GF-D8 (cell line): ENCODE measurements around the gene PPAN.

ENCODE experiments used
- DNase-seq: peaks from one replicate; lab custom pipeline; 2025; lab: John Stamatoyannopoulos, UW

Gene PPAN

DNA sequence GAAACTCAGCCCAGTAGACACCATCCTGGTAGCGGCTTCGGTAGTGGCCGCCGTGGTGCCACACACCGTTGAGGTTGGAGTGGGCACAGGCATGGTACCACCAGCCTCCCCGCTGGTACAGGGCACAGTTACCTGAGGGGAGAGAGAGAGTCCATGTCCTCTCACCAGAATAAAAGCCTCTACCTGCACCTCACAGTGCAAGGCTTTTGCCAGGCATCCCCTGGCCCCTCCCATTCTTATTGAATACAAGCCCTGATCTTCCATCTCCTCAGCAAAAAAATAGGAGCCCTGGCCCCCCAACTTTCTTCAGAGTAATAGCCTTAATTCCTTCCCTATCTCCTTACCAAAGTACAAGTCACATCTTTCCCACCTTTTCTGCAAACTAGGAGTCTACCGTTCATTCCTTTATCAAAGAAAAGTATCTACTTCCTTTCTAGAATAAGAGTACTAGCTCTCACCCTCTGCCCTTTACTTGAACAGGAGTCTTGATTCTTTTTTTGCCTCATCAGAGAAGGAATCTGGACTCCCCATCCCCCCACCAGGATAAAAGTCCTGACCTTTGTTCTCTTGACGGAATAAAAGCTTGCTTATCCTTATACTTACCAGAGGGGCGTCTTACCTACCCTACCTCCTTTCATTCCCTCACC lies 13.4 kb upstream of the PPAN start:
- no peak for DNase-seq

GRCh38 chr19:10093295-10094186 lies 12.6 kb upstream of the PPAN start:
- no peak for DNase-seq

GRCh38 chr19:10095622-10095947 lies 10.6 kb upstream of the PPAN start:
- no peak for DNase-seq

GRCh38 chr19:10095948-10096614 lies 10.1 kb upstream of the PPAN start:
- peak; percentile 76 for DNase-seq

GRCh38 chr19:10096615-10096963 lies 9.6 kb upstream of the PPAN start:
- peak; percentile 43 for DNase-seq

DNA sequence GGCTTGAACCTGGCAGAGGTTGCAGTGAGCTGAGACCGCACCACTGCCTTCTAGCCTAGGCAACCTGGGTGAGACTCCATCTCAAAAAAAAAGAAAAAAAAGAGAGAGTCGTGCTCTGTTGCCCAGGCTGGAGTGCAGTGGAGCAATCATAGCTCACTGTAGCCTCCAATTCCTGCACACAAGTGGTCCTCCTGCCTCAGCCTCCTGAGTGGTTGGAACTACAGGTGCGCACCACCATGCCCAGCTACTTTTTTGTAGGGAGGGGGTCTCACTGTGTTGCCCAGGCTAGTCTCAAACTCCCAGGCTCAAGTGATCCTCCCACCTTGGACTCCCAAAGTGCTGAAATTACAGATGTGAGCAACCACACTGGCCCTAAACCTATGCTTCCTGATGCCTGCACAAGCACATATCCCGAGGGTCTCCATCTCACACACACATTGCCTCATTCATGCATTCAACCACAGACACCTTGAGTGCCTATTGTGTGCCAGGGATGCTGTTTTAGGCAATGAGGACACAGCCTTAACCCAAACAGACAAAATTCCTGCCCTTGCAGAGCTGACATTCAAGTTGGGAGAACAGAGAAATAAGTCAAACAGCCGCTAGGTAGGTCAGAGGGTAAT lies 5.9 kb upstream of the PPAN start:
- no peak for DNase-seq

GRCh38 chr19:10102787-10103236 lies 3.4 kb upstream of the PPAN start:
- peak; percentile 63 for DNase-seq

- DNase-seq = no peak
Measured at GRCh38 chr19:10104130-10104513, 2.0 kb upstream of the PPAN start.

DNA sequence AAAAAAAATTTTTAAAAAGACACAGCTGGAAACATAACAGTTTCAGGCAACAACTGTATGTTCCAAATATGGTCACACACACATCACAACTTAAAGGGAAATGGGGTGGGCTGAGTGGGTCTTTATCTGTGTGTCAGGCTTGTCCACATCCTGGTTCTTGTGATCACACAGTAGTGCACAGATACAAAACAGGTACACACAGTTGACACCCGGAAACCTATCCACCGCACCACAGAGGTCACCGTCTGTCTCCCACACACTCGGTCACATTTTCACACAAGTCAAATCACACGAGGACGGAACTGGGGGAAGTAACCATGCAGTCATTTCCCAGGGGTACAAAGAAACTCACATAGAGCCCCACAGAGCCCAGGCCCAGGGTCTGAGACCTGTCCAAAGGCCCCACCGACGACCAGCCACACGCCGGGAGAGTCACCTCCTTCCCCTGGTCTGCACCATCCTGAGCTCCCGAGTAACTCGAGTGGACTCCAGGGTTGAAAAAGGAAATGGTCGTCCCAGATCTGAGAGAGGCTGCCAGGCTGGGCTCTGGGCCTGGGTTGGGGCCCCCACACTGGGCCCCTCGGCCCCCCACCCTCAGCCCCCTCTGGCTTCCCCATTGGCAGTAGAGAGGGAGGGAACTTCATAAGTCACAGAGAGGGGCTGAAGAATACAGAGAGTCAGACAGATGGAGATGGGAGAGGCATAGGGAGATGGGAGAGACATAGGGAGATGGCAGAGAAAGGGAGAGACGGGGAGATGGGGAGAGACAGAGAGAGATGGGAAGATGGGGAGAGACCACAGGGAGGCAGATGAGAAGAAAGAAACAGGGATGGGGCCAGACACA lies 1.3 kb upstream of the PPAN start:
- DNase-seq = peak; percentile 86

- peak; percentile 69 for DNase-seq
Measured at GRCh38 chr19:10105509-10106099, 558 bp upstream of the PPAN start.

DNA sequence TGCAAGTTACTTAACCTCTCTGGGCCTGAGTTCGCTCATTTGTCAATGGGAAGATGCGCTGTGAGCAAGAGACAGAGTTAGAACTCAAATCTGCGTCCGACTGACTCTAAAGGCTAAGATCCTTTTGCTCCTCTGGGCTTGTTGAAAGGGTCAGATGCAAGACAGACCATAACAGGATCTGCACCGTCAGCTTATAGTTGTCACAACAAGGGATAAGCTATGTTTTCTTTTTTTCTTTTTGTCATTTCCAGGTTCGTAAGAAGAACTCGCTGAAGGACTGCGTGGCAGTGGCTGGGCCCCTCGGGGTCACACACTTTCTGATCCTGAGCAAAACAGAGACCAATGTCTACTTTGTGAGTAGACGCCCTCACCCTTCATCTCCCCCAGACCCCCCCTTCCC lies 1.1 kb downstream of the PPAN start:
- no peak for DNase-seq

DNA sequence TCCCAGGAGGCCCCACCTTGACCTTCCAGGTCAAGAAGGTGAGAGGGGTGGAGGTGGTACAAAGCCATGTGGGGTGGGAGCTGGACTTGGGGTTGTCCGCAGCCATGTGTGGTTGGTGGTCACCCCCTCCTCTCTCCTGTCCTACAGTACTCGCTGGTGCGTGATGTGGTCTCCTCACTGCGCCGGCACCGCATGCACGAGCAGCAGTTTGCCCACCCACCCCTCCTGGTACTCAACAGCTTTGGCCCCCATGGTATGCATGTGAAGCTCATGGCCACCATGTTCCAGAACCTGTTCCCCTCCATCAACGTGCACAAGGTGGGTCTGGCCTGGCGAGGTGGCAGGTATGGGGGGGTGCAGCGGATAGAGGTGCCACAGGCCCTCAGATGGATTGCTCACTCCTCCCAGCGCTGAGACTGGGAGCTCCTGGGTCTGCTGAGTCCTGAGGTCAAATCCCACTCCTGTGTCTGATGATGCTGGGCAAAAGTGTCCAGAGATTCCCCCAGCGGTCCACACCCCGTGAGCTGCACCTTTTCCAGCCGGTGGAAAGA lies 1.7 kb downstream of the PPAN start:
- DNase-seq = no peak

GRCh38 chr19:10109528-10109927 lies 3.4 kb downstream of the PPAN start:
- no peak for DNase-seq

GRCh38 chr19:10110076-10110971 lies 4.2 kb downstream of the PPAN start:
- no peak for DNase-seq

DNA sequence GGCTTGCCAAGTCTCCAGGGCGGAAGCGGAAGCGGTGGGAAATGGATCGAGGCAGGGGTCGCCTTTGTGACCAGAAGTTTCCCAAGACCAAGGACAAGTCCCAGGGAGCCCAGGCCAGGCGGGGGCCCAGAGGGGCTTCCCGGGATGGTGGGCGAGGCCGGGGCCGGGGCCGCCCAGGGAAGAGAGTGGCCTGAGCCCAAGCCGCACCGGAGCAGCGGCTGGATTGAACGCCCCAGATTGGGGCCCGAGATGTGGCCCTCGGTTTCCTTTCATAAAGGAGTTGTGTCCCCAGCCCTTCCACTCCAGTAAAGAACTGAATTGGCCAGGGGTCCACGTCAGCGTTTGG lies 4.8 kb downstream of the PPAN start:
- no peak for DNase-seq

- DNase-seq = peak; percentile 90
Measured at GRCh38 chr19:10111405-10111811, 5.2 kb downstream of the PPAN start, which contains the start of gene P2RY11. Gene P2RY11 (plus strand): TSS chr19:10111693. CDS start chr19:10111722, 29 bp downstream.

DNA sequence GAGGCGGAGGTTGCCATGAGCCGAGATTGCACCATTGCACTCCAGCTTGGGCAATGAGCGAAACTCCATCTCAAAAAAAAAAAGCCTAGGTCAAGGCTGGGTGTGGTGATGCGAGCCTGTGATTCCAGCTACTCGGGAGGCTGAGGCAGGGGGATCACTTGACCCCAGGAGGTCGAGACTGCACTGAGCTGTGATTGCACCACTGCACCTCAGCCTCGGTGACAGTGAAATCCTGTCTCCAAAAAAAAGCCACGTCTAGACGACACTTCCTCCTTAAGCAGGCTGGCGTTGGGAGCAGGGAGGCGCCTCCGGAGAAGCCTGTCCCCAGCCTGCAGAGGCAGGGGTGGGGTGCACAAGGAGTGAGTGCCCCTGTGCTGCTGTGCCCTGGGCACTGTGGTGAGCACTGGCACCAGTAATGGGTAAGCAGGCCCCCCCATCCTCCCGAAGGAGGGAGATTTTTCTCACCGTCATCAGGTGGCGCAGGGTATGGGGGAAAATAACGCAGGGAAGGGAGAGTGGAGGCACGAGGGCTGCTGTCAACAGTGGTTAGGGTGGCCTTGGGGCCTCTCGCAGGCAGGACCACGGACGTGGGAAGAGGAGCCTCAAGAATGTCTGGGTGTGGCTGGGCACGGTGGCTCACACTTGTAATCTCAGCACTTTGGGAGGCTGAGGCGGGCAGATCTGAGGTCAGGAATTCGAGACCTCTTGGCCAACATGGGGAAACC lies 6.0 kb downstream of the PPAN start:
- DNase-seq = peak; percentile 65

- peak; percentile 25 for DNase-seq
Measured at GRCh38 chr19:10112895-10113591, 6.9 kb downstream of the PPAN start.

GRCh38 chr19:10113592-10113963 lies 7.4 kb downstream of the PPAN start:
- no peak for DNase-seq
